Measurements from ENCODE around the gene GNG4.

Gene GNG4

DNA sequence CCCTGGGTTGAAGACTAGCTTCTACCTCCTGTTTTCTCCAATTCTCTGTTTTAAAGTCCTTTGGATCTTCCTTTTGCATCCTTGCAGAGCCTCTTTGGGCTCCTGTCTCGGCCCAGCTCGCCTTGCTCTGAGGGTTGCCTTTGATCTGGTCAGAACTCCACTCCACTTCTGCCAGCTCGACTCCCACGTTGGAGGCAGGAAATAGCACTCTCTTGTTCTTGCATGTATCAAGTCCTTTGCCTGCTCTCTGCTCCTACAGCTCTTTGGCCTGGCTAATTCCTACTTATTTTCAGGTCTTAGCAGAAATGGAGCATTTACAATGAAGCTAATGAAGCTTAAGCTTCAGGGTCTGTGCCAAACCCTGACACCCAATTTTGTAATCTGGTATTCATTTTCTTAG is 124.3 kb downstream of the GNG4 start:
- DNase-seq: peak; percentile 33

DNA sequence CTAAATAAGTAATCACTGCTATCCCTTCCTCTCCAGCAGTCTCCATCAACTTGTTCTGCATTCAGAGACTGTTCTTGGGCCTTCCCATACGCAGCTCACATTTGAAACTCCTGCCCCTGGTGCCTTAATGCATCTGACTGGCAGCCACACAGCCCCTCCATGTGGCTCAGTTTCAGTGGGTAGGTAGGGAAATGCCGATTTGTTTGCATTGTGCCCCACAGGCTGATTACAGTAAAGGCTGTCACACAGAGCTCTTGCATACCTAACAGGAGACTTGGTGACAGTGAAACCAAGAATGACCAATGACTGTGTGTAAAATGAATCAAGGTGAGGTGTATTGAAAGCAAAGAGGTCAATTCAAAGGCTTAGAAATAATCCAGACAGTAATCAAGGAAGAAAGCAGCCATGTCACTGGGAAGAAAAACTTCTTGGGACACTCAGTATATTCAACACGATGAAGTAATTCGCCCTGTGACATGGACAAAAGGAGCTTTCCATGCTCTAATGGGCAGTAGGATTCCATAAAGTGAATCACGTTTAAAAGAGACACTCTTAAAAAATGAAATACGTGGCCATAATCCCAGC is 132.6 kb downstream of the GNG4 start:
- DNase-seq: no peak

DNA sequence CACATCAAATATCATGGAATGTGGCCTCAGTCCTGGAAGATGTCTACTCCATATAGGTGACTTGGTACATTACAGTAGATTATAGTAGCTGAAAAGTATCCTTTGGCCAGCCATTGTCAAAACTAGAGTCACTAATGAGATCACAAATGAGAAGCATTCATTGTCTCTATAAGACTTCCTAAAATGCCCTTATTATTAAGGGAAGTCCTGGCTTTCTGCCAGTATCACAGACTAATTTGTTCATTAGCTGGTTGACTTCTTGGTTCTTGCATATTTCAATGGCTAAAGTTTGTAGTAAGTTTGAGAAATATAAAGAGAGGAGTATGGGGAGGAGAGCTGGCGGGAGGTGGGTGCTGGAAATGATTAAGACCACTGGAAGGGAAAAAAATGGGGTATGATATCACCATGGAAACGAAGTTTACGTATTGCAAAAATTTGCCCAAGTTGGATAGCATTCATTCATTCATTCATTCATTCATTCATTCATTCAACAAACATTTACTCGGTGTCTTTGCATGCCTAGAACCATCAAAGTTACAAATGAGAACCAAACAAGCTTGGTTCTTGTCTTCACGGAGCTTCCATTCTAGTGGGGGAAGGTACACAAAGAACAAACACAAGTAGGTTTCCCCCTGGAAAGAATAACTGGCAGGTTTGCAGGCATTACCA is 133.6 kb downstream of the GNG4 start:
- DNase-seq: peak; percentile 67

DNA sequence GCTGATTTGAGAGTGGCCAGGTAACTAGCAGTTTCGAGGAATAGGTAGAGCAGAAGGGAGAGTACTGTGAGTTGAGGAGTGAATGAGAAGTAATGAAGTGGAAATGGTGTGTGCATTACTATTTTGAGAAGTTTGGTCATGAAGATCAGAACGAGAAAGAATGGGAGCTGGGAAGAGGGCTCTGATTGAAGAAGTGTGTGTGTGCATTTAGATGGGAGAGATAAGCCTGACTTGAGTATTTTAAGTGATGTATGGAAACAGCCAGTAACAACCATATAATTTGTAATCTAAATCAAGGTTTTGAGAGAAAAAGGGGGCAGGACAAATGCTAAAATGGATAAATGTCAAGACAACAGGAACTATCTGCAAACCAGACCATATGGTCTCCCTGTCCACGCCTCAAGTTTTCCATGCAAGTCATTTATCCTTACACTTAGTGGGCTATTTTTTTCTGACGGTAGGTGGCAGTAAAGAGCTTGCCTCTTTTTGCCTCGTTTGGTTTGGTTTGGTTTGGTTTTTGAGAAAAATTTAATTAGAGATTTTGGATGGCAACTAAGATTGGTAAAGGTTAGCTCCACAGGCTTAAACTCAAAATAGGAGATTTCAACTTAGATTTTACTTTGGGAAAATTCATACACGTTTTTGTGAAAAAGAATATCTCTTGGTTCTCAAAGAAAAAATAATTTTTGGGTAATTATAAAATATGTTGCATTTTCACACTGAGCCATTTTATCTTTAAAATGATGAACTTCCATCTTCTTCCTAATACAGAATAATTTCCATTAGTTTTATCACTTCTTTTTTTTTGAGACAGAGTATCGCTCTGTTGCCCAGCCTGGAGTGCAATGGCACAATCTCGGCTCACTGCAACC is 135.9 kb downstream of the GNG4 start:
- peak; percentile 93 for DNase-seq

DNA sequence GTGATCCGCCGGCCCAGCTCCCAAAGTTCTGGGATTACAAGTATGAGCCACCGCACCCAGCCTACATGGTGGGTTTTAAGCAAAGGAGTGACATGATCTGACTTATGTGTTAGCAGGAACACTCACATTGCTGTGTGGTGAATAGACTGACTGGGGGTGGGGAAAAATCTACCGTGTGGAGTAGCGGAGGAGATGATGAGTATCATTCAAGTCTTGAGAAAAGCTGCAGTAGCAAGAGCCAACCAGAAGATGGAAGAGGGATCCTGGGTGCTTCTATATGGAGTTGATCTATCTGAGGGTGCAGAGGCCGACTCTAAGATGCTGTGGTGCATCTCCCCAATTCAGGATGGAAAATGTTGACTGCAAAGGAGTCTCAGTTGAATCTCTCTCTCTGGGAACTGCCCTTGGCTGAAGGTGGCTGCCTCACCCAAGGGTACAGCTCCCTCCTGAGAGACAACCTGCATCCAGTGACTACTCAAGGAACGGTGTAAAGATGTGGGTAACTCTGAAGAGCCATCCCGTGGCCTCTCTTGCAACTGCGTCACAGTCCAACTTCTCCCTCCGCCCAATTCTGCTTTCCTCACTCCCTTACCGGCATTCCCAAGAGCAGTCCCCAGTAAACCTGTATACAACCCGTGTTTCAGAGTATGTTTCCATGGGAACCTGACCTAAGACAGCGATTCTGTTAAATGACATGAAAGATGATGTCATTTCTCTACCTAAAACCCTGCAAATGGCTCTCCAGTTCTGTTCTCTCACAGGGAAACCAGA is 137.9 kb downstream of the GNG4 start:
- DNase-seq: peak; percentile 52

DNA sequence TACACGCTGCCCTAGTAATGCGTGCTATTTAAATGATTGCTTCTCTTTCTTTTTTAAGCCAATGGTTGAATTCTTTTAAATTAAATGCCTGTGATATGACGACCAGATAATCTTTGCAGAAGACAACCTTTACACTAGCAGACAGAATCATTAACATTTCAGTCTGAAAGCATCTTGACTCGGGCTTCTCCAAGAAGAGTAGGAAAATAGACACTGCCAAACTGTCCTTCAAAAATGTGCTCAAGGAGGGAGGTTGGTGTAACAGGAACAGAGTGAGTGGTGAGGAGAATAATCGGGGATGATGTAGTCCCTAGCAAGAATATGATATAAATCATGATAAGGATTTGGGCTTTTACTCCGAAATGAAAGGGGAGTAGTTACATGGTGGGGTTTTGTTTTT is 138.8 kb downstream of the GNG4 start:
- DNase-seq: no peak

DNA sequence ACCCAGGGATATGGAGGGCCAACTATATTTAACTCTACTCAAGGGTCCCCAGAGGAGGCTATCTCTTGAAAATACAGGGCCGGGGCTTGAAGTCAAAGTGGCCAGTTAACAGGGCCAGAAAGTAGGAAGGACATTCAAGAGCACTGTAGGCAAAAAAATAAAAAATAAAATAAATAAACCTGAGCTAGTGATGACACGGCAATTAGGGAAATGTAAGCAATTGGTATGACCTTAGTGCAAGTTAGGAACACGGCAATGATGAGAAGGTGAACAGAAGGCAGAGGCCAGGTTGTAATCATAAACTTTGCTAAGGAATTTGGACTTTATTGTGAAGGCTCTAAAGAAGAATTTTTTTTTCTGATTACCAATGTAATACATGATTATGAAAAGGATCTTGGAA is 142.0 kb downstream of the GNG4 start:
- DNase-seq: no peak

DNA sequence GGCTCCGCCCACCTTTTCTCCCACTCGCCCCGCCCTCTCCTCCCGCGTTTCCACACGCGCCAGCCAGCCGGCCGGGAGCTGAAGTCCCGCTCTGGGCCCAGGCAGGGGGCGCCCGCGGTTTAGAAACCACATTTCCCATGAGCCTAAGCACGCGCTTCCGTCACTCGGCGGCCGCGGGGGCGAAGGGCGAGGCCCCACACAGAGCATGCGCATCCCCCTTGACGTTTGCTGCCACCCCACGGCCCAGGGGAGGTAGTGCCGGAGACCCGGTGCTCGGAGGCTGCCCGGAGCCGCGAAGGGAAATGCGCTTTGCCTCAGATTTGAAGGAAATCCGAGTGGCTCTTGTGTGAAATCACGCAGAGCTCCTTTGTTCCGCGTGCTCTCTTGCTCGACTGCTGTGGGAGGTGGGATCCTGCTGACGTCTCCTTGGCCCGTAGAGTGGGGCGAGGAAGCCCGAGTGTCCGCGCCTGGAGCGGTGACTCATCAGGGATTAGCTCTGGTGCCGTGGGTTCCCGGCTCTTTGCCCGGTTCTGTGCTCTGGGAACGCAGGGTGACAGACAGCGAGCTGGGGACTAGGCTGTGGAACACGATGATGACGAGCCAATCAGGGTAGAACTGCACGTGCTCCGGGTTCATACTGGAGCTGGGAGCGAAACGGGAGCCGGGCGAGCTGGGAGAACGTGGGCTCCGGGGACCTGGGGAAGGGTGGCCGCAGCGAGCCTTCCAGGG is 144.9 kb downstream of the GNG4 start:
- peak; percentile 100 for DNase-seq

DNA sequence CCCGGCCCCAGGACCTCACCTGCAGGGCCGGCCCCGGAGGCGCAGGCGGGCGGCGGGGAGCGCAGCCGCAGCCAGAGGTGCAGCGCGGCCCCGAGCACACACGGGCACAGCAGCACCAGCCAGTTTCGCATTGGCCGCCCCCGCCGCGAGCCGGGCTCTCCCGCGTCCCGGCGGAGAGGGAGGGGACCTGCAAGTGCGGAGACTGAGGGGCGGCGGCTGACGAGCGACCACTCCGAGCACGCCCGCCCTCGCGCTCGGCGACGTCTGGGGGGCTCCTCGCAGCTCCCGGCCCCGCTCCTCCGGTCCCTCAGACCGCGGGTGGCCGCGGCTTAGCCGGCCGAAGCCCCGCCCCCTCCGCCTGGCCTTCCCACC is 145.5 kb downstream of the GNG4 start, which contains the start of gene B3GALNT2:
TSS of gene B3GALNT2 (minus strand) at position 331 of the 372 bp plus-strand sequence. CDS start at position 131, 200 bp downstream.
- DNase-seq: no peak

DNA sequence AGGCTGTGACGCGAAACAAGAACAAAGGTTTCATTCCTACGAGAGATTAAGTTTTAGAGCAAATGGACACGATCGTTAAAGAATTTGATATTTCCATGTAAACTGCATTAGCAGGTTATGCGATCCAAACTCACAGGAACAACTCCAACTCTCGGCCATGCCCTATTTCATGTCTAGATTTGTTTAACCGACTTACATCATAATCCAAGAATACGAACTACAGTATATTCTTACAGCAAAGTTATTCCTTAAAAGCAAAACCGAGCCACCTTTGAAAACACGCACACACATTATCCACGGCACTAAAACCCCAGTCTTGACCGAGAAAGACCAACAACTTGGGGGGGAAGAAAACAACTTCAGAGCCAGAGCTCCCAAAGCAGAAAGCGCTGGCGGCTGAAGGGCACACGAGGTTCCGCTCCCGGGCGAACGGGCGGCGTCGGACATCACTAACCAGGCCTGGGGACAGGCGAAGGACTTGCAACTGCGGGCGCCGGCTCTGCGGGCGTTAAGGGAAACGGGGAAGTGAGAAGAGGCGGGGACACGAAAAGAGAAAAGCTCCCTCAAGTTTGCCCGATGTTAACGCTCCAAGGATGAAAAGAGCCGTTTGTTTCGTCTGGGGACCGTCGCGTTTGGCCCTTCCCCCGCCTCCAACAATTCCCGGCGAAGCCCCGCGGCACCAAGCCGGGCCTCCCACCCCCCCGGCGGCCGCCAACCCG is 146.0 kb downstream of the GNG4 start:
- DNase-seq: peak; percentile 79

DNA sequence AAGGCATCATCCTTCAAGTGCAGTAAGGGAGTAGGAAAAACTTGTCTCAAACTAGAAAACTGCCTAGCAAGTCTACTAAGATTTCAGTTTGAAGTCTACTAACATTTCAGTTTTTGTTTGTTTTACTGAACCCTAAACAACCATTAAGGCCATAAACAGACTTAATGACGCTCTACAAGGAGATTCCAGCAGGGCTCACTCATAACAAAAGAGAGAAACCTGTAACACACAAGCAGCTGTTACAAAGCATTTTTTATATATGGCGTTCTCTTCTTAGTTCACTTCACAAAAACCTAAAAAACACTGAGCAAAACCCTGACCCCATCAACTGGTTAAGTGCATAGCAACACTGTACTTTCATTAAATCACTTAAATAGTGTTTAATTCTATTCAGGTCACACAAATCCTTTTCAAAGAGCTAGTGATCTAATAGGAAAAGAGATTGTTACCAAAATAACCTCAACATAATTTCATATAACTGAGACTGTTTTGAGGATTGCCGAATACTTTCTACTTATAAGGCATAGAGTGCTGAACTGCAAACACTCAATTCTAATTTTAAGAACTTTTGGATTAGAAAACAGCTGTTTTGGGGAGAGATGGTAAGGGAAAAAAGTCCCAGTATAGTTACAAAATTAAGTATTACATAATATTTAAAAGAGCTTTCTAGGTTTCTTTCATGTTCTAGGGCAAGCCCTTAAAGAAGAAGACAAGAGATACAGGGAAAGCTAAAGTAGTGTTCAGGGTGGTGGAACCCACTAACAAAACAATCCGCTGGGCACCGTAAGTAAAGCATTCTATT is 146.8 kb downstream of the GNG4 start:
- peak; percentile 32 for DNase-seq

DNA sequence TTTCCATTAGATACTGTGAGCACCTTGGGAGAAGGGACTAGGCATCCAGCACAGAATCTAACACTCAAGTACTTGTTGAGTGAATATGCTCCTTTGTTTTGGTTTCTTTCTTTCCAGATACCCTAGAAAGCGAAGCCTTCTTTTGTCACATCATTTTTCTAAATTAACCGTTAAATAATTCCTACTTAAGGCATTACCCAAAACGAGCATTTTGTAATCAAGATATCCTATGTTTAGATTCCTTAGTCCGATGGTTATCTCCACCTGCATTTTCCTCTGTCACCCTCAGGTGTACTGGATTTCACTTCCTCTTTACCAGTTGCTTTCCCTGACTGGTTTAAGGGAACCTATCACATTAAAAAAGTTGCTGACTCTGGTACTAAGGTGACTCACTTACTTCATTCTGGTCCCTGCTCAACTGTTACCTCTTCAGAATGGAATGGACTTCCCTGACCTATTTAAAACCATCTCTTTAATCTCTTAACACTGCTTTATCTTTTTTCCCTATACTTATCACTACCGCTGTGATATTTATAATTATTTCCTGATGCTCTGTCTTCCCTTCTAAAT is 148.5 kb downstream of the GNG4 start:
- DNase-seq: no peak

Data from NCI-H82 (cell line).